GM12878 (cell line): ENCODE data around the gene TBC1D10B.

Experiments
- CEBPB ChIP-seq, 2 experiments: fragments of 150-350 bp in 1 of 2; IDR thresholded peaks; 2 replicates each; pipeline ENCODE4 v1.6.1; 2012 to 2014; ENCODE audit warnings: low read depth in 2 of 2, low read length in 2 of 2, borderline replicate concordance in 1 of 2, inconsistent platforms in 1 of 2
- CTCF ChIP-seq, 3 experiments: IDR thresholded peaks in 2 of 3; conservative IDR thresholded peaks in 1 of 3; 2 replicates each; pipeline ENCODE4 v1.5.1; 2011; ENCODE audit warnings: low read depth in 3 of 3, low read length in 3 of 3, mild to moderate bottlenecking in 3 of 3, control low read depth in 2 of 3, moderate library complexity in 2 of 3, inconsistent platforms in 1 of 3, mixed read lengths in 1 of 3; ENCODE audit not compliant: control insufficient read depth in 2 of 3, insufficient read depth in 1 of 3; ENCODE audit errors: extremely low read depth in 1 of 3
- EP300 ChIP-seq, 2 experiments: fragments of 150-350 bp in 1 of 2; IDR thresholded peaks; 2 replicates each; pipeline ENCODE4 v1.6.1; 2011 to 2012; ENCODE audit warnings: low read depth in 2 of 2, low read length in 2 of 2, borderline replicate concordance in 1 of 2, improper control_type of control experiment in 1 of 2, inconsistent platforms in 1 of 2; ENCODE audit not compliant: control insufficient read depth in 1 of 2
- EZH2 ChIP-seq: IDR thresholded peaks from 2 replicates; pipeline ENCODE4 v1.6.1; 2012; ENCODE audit warnings: low read depth, mild to moderate bottlenecking, control low read depth, inconsistent platforms, low read length, borderline replicate concordance; ENCODE audit not compliant: control insufficient read depth
- FOXM1 ChIP-seq: IDR thresholded peaks from 2 replicates; pipeline ENCODE4 v1.6.1; 2012; ENCODE audit warnings: low read depth, mild to moderate bottlenecking, inconsistent platforms, low read length, moderate library complexity
- GABPA ChIP-seq: IDR thresholded peaks from 2 replicates; pipeline ENCODE4 v1.6.1; 2014; ENCODE audit warnings: antibody characterized with exemption, low read depth, mild to moderate bottlenecking, inconsistent platforms
- IKZF2 ChIP-seq, 2 experiments: fragments of 450-650 bp; IDR thresholded peaks; 2 replicates each; pipeline ENCODE4 v1.6.1; 2017; ENCODE audit warnings: mild to moderate bottlenecking in 2 of 2, moderate library complexity in 2 of 2
- POLR2A ChIP-seq: IDR thresholded peaks from 2 replicates; pipeline ENCODE4 v1.6.1; 2011; ENCODE audit warnings: low read depth, mild to moderate bottlenecking, low read length
- POU2F2 ChIP-seq: IDR thresholded peaks from 3 replicates; pipeline ENCODE4 v1.6.1; 2011; ENCODE audit warnings: low read depth, mild to moderate bottlenecking, low read length, borderline replicate concordance
- PRDM15 ChIP-seq: fragments of 450-650 bp; formaldehyde crosslinking; IDR thresholded peaks from 2 replicates; pipeline ENCODE4 v1.4.0; 2020; ENCODE audit warnings: mild to moderate bottlenecking, moderate library complexity
- SMAD1 ChIP-seq: fragments of 450-650 bp; IDR thresholded peaks from 2 replicates; pipeline ENCODE4 v1.6.1; 2018; ENCODE audit warnings: mild to moderate bottlenecking, low read depth; ENCODE audit not compliant: partially characterized antibody
- SMC3 ChIP-seq: IDR thresholded peaks from 2 replicates; pipeline ENCODE4 v1.6.1; 2011; ENCODE audit warnings: low read length, improper control_type of control experiment, borderline replicate concordance
- USF1 ChIP-seq: IDR thresholded peaks from 2 replicates; pipeline ENCODE4 v1.6.1; 2011; ENCODE audit warnings: borderline replicate concordance, low read depth, mild to moderate bottlenecking, moderate library complexity, mixed read lengths, low read length; ENCODE audit not compliant: insufficient read depth; ENCODE audit errors: extremely low read length
- ZNF274 ChIP-seq: IDR thresholded peaks from one replicate; pipeline ENCODE4 v1.8.0; 2011; ENCODE audit not compliant: insufficient read length, insufficient read depth

- TF ChIP-seq GABPA (no peak), EP300 (IDR thresholded peaks at IDR 0.05; ENCODE audit: borderline replicate concordance in 1 of 2, control insufficient read depth in 1 of 2, low read depth in 2 of 2, low read length in 2 of 2) (no peak), POU2F2 (no peak), SMC3 (no peak), POLR2A (no peak), CTCF (IDR thresholded peaks at IDR 0.05 in 2 of 3, conservative IDR thresholded peaks at IDR 0.05 in 1 of 3; ENCODE audit: control insufficient read depth in 2 of 3, extremely low read depth in 1 of 3, insufficient read depth in 1 of 3, low read depth in 3 of 3, low read length in 3 of 3) (no peak), FOXM1 (no peak), ZNF274 (no peak), USF1 (no peak), EZH2 (no peak), SMAD1 (no peak), CEBPB (IDR thresholded peaks at IDR 0.05; ENCODE audit: borderline replicate concordance in 1 of 2, low read depth in 2 of 2, low read length in 2 of 2) (no peak), IKZF2 (IDR thresholded peaks at IDR 0.05) (no peak), PRDM15 (CRISPR knock-in tag) (no peak)
Measured at GRCh38 chr16:30399435-30400186, 29.3 kb upstream of the TBC1D10B start.
